H1 (cell line): ENCODE results near the gene CFAP107. TPM values are rescaled to one million over a fixed set of nuclear protein-coding genes. Genes with fewer than 3 reads are reported as not detected.
A peak's percentile ranks its signal among the peaks of the same experiment; 100 is the strongest.

Experiments
- CTCF ChIA-PET: fragments of 300-600 bp; sonication (Branson Sonifier 250); formaldehyde crosslinking; loops from one replicate; lab custom pipeline; 2021; ENCODE audit not compliant: partially characterized antibody; lab: Charles Lee
- POLR2A ChIA-PET: fragments of 300-600 bp; sonication (Branson Sonifier 250); formaldehyde crosslinking; loops from one replicate; lab custom pipeline; 2021; ENCODE audit warnings: inconsistent platforms; ENCODE audit not compliant: partially characterized antibody; lab: Charles Lee
- DNase-seq, 2 experiments: peaks; one replicate each; pipeline versions ENCODE4 v3.0.0 to v3.0.0-alpha.2; 2010 to 2022; ENCODE audit warnings: low spot score in 2 of 2, low read depth in 1 of 2, mixed read lengths in 1 of 2
- FAIRE-seq: peaks from 2 replicates; lab custom pipeline; 2011; peaks lifted over from hg19 to GRCh38; lab: Jason Lieb, UNC
- H2AFZ ChIP-seq: 2 replicates; pipeline ENCODE4 v1.8.1; 2012; ENCODE audit warnings: low read length, inconsistent platforms
- H2AK5ac ChIP-seq: 2 replicates; pipeline ENCODE4 v1.6.1; 2013; ENCODE audit warnings: low read depth, low read length
- H2BK120ac ChIP-seq: replicated peaks from 2 replicates; pipeline ENCODE3; 2013; ENCODE audit warnings: low read depth, low read length, inconsistent platforms
- H2BK12ac ChIP-seq: 2 replicates; pipeline ENCODE4 v1.6.1; 2013; ENCODE audit warnings: low read depth, low read length
- H2BK15ac ChIP-seq: 2 replicates; pipeline ENCODE4 v1.6.1; 2013; ENCODE audit warnings: low read length
- H2BK20ac ChIP-seq: 2 replicates; pipeline ENCODE4 v1.6.1; 2013; ENCODE audit warnings: low read length
- H2BK5ac ChIP-seq: 2 replicates; pipeline ENCODE4 v1.6.1; 2013; ENCODE audit warnings: low read depth, low read length
- H3K14ac ChIP-seq: 2 replicates; pipeline ENCODE4 v1.6.1; 2013; ENCODE audit warnings: inconsistent platforms; ENCODE audit not compliant: insufficient read length
- H3K18ac ChIP-seq: 2 replicates; pipeline ENCODE4 v1.6.1; 2013; ENCODE audit warnings: low read length; ENCODE audit errors: extremely low read depth
- H3K23ac ChIP-seq: 2 replicates; pipeline ENCODE4 v1.6.1; 2013; ENCODE audit warnings: inconsistent platforms; ENCODE audit not compliant: insufficient read length
- H3K23me2 ChIP-seq: 2 replicates; pipeline ENCODE4 v1.6.1; 2013; ENCODE audit warnings: low read depth, low read length
- H3K27ac ChIP-seq: 2 replicates; pipeline ENCODE4 v1.6.1; 2011; ENCODE audit warnings: low read depth, low read length, inconsistent platforms
- H3K27me3 ChIP-seq, 4 experiments: replicated peaks in 1 of 4; 1 replicate in 1 of 4; 2 replicates in 3 of 4; pipeline versions ENCODE4 v1.6.1 to v1.8.1; 2011 to 2013; ENCODE audit warnings: low read length in 3 of 4, mild to moderate bottlenecking in 3 of 4, inconsistent platforms in 2 of 4, mixed read lengths in 2 of 4, moderate library complexity in 1 of 4; ENCODE audit not compliant: control insufficient read depth in 3 of 4, insufficient read depth in 3 of 4; ENCODE audit errors: extremely low read depth in 1 of 4
- H3K36me3 ChIP-seq, 4 experiments: 2 replicates each; pipeline versions ENCODE4 v1.6.1 to v1.8.1; 2011 to 2013; ENCODE audit warnings: mild to moderate bottlenecking in 4 of 4, low read length in 3 of 4, moderate library complexity in 2 of 4, control low read depth in 1 of 4, inconsistent platforms in 1 of 4; ENCODE audit not compliant: insufficient read depth in 4 of 4, control insufficient read depth in 2 of 4
- H3K4ac ChIP-seq: replicated peaks from 2 replicates; pipeline ENCODE3; 2013; ENCODE audit warnings: low read length, low read depth, mixed read lengths, inconsistent platforms; ENCODE audit not compliant: insufficient read length
- H3K4me1 ChIP-seq, 4 experiments: replicated peaks in 1 of 4; 1 replicate in 1 of 4; 2 replicates in 3 of 4; pipeline versions ENCODE4 v1.6.1 to v1.8.1; 2011 to 2013; ENCODE audit warnings: low read length in 3 of 4, inconsistent platforms in 2 of 4, mixed read lengths in 1 of 4; ENCODE audit not compliant: insufficient read depth in 4 of 4, control insufficient read depth in 3 of 4
- H3K4me2 ChIP-seq, 2 experiments: 2 replicates each; pipeline versions ENCODE4 v1.6.1 to v1.8.1; 2011 to 2013; ENCODE audit warnings: low read depth in 2 of 2, low read length in 2 of 2, control low read depth in 1 of 2, inconsistent platforms in 1 of 2, mild to moderate bottlenecking in 1 of 2; ENCODE audit not compliant: insufficient read depth in 1 of 2
- H3K4me3 ChIP-seq, 4 experiments: fragments of 200-600, 300-600 bp in 1 of 4; sonication (generic), shearing (Covaris generic), sonication (Bioruptor Twin) in 1 of 4; 2 replicates each; pipeline versions ENCODE4 v1.5.1 to v1.8.1; 2011 to 2016; ENCODE audit warnings: low read length in 4 of 4, low read depth in 3 of 4, control low read depth in 2 of 4, inconsistent platforms in 2 of 4, mild to moderate bottlenecking in 2 of 4, mixed read lengths in 1 of 4, moderate library complexity in 1 of 4; ENCODE audit not compliant: insufficient read depth in 2 of 4; ENCODE audit errors: extremely low read depth in 1 of 4
- H3K56ac ChIP-seq: replicated peaks from 2 replicates; pipeline ENCODE3; 2013; ENCODE audit warnings: low read depth, mild to moderate bottlenecking, mixed read lengths, low read length, inconsistent platforms; ENCODE audit not compliant: insufficient read length
- H3K79me1 ChIP-seq: 2 replicates; pipeline ENCODE4 v1.6.1; 2013; ENCODE audit warnings: low read depth, low read length, control low read depth
- H3K79me2 ChIP-seq, 2 experiments: 2 replicates each; pipeline versions ENCODE4 v1.6.1 to v1.8.1; 2012 to 2013; ENCODE audit warnings: low read length in 2 of 2, mild to moderate bottlenecking in 2 of 2, inconsistent platforms in 1 of 2; ENCODE audit not compliant: insufficient read depth in 2 of 2, control insufficient read depth in 1 of 2
- H3K9ac ChIP-seq, 4 experiments: replicated peaks in 1 of 4; 1 replicate in 1 of 4; 2 replicates in 3 of 4; pipeline versions ENCODE4 v1.6.1 to v1.8.1; 2011 to 2013; ENCODE audit warnings: low read depth in 3 of 4, low read length in 3 of 4, control low read depth in 2 of 4, mild to moderate bottlenecking in 2 of 4, moderate library complexity in 2 of 4, inconsistent platforms in 1 of 4; ENCODE audit errors: extremely low read depth in 1 of 4
- H3K9me3 ChIP-seq, 2 experiments: 2 replicates each; pipeline versions ENCODE4 v1.6.1 to v1.8.1; 2012 to 2013; ENCODE audit warnings: mild to moderate bottlenecking in 2 of 2, moderate library complexity in 2 of 2, control low read depth in 1 of 2, inconsistent platforms in 1 of 2, low read depth in 1 of 2, low read length in 1 of 2, mixed read lengths in 1 of 2; ENCODE audit not compliant: insufficient read depth in 2 of 2
- H4K20me1 ChIP-seq, 2 experiments: replicated peaks in 1 of 2; 2 replicates each; pipeline versions ENCODE3 to v1.8.1; 2011 to 2013; ENCODE audit warnings: inconsistent platforms in 2 of 2, low read length in 2 of 2, mild to moderate bottlenecking in 1 of 2; ENCODE audit not compliant: insufficient read depth in 2 of 2, control insufficient read depth in 1 of 2
- H4K5ac ChIP-seq: 2 replicates; pipeline ENCODE4 v1.6.1; 2013; ENCODE audit warnings: low read length, low read depth, mixed read lengths, inconsistent platforms; ENCODE audit not compliant: insufficient read length
- H4K8ac ChIP-seq: 2 replicates; pipeline ENCODE4 v1.8.0; 2013; ENCODE audit warnings: mild to moderate bottlenecking, moderate library complexity, low read length, inconsistent platforms; ENCODE audit not compliant: insufficient read depth; ENCODE audit errors: extremely low read depth
- H4K91ac ChIP-seq: replicated peaks from 2 replicates; pipeline ENCODE3; 2013; ENCODE audit warnings: low read length, mixed read lengths, inconsistent platforms; ENCODE audit not compliant: insufficient read length
- CHD1 ChIP-seq: IDR thresholded peaks from 2 replicates; pipeline ENCODE4 v1.6.1; 2012; ENCODE audit warnings: low read depth, low read length, improper control_type of control experiment
- WGBS, 2 experiments: shearing (Covaris generic) in 1 of 2; methylation state at CpG; one replicate each; pipeline versions ENCODE4 v1.1.6 to v1.1.7; 2013 to 2015; ENCODE audit warnings: low lambda C conversion rate in 2 of 2, mixed read lengths in 2 of 2, inconsistent platforms in 1 of 2, low coverage in 1 of 2, missing lambda C conversion rate in 1 of 2; ENCODE audit not compliant: insufficient replicate concordance in 2 of 2, insufficient coverage in 1 of 2, insufficient read length in 1 of 2; ENCODE audit errors: extremely low coverage in 1 of 2, missing lambda C conversion rate in 1 of 2; 5-methylcytosine and 5-hydroxymethylcytosine counted together
- polyA plus RNA-seq, 7 experiments: library from polyadenylated mRNA; depleted of rRNA in 3 of 7; stranded (reverse) in 5 of 7; unstranded in 2 of 7; fragments of >200 nt in 5 of 7; fragments of 200-250 nt in 2 of 7; gene quantifications; 1 replicate in 5 of 7; 2 replicates in 1 of 7; 4 replicates in 1 of 7; pipeline versions ENCODE4 v1.2.1 to v1.2.3, GENCODE V29; 2011 to 2013; ENCODE audit warnings: missing spikeins in 2 of 7, mixed read lengths in 2 of 7
- total RNA-seq: library from RNA; stranded (reverse); fragmentation: NEBNext Ultra II Directional; extraction: Animal tissue kit (Norgen Biotek cat#: 25700); gene quantifications from 2 replicates; pipeline ENCODE4 v1.2.1, GENCODE V29; 2021

The CFAP107 gene
- total and polyA plus RNA-seq, 2 of the 8 experiments (the other 6 are each of a cell fraction or from before 2014, with no cell fraction given): 0.23 TPM; not detected in 1

DNA sequence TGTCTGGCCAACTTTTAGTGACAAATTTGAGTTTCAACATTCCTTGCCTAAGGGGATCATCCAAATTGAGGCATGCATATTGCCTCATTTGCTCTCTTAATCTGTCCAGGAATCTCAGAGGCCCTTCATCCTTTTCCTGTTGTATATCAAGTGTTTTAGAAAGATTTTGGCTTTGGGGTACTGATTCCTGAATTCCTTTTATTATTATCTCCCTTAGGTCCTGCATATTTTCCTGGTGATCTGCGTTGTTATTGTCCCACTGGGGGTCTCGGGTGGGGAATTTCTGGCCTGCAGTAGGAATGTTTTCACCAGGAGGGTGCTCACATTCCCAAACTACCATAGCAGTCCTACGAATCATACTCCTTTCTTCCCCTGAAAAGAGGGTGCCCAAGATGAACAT is 34.5 kb upstream of the CFAP107 start:
- POLR2A ChIA-PET: no interaction called here

More for the DNA sequence above, 34.5 kb upstream of the CFAP107 start:
- no peak for TF ChIP-seq CHD1
- H2AK5ac ChIP-seq: no peak overlapping the region
- H2AFZ ChIP-seq: no peak overlapping the region
- WGBS, 2 experiments: 83% methylated on average over 3 of the region's 3 CpGs; no CpG with 5 or more reads in 1 of the 2 experiments
- FAIRE-seq (no peak), DNase-seq (no peak)
- H3K18ac ChIP-seq: no peak overlapping the region
- CTCF ChIA-PET: interaction anchor here (1.7 kb wide), 1 partner anchor 11 kb away, joined by 3 read pairs; no protein-coding TSS in a partner anchor
- no peaks in the 10 kb centered on the region for H3K36me3 ChIP-seq
- H2BK120ac ChIP-seq: no peak overlapping the region
- no peak overlapping the region for H3K23ac ChIP-seq
- no peak overlapping the region for H3K27ac ChIP-seq
- H3K79me2 ChIP-seq: no peaks in the 10 kb centered on the region
- H3K9me3 ChIP-seq: no peaks in the 10 kb centered on the region
- H3K56ac ChIP-seq: no peak overlapping the region
- H2BK20ac ChIP-seq: peak overlapping the region; percentile 53; the same call in 1 of the 2 replicates
- H3K14ac ChIP-seq: no peak overlapping the region
- no peak overlapping the region for H3K4ac ChIP-seq
- H3K9ac ChIP-seq: no peak overlapping the region
- H2BK5ac ChIP-seq: peak overlapping the region; percentile 89; the same call in 1 of the 2 replicates
- no peak overlapping the region for H2BK15ac ChIP-seq
- H2BK12ac ChIP-seq: no peak overlapping the region
- H4K5ac ChIP-seq: no peak overlapping the region
- no peaks in the 10 kb centered on the region for H3K79me1 ChIP-seq
- H4K8ac ChIP-seq: no peak overlapping the region
- no peaks in the 10 kb centered on the region for H3K27me3 ChIP-seq
- H3K4me3 ChIP-seq: no peak overlapping the region
- H3K4me1 ChIP-seq: peaks cover 9 to 26% (median 20%) of the 10 kb centered on the region in 4 experiments
- no peak overlapping the region for H4K91ac ChIP-seq
- no peak overlapping the region for H3K4me2 ChIP-seq
- 0 out of 2 replicates have a peak, but pooled peaks cover 3% of the 10 kb centered on the region for H3K23me2 ChIP-seq
- H4K20me1 ChIP-seq: no peaks in the 10 kb centered on the region
